HepG2 (cell line): Measurements from ENCODE around the gene FCER1G. TPM values are rescaled to one million over a fixed set of nuclear protein-coding genes. Genes with fewer than 3 reads are reported as not detected.

Source experiments
- HOXA3 ChIP-seq: sonication (generic); formaldehyde crosslinking; IDR thresholded peaks from 2 replicates; pipeline ENCODE4 v1.5.0; 2020; ENCODE audit warnings: missing genetic modification reagents
- KDM3A ChIP-seq: IDR thresholded peaks from 2 replicates; pipeline ENCODE4 v1.6.1; 2018; ENCODE audit warnings: low read depth, missing compliant biosample characterization
- MAFK ChIP-seq, 2 experiments: IDR thresholded peaks in 1 of 2; conservative IDR thresholded peaks in 1 of 2; 2 replicates each; pipeline ENCODE4 v1.6.1; 2011; ENCODE audit warnings: improper control_type of control experiment in 2 of 2, low read length in 2 of 2
- NR2F2 ChIP-seq: IDR thresholded peaks from 2 replicates; pipeline ENCODE4 v1.6.1; 2012; ENCODE audit warnings: low read depth, inconsistent platforms, borderline replicate concordance
- PBX3 ChIP-seq: sonication (generic); formaldehyde crosslinking; IDR thresholded peaks from 2 replicates; pipeline ENCODE4 v1.8.1; 2023; ENCODE audit warnings: missing genetic modification reagents, inconsistent platforms, borderline replicate concordance
- THYN1 ChIP-seq: sonication (generic); formaldehyde crosslinking; IDR thresholded peaks from 2 replicates; pipeline ENCODE4 v1.8.1; 2023; ENCODE audit warnings: low read depth, mild to moderate bottlenecking, moderate library complexity, missing genetic modification reagents, borderline replicate concordance
- ZFP62 ChIP-seq: sonication (generic); formaldehyde crosslinking; IDR thresholded peaks from 2 replicates; pipeline ENCODE4 v1.4.0; 2020; ENCODE audit warnings: missing genetic modification reagents
- ZNF225 ChIP-seq: sonication (generic); formaldehyde crosslinking; IDR thresholded peaks from 2 replicates; pipeline ENCODE4 v1.4.0; 2020; ENCODE audit warnings: mild to moderate bottlenecking, missing genetic modification reagents
- ZNF407 ChIP-seq: sonication (generic); formaldehyde crosslinking; IDR thresholded peaks from one replicate; pipeline ENCODE4 v1.5.1; 2020; ENCODE audit warnings: mild to moderate bottlenecking, missing genetic modification reagents; ENCODE audit errors: not compliant biosample characterization
- ZNF496 ChIP-seq: sonication (generic); formaldehyde crosslinking; IDR thresholded peaks from 2 replicates; pipeline ENCODE4 v1.8.1; 2023; ENCODE audit warnings: mild to moderate bottlenecking, moderate library complexity, missing genetic modification reagents; ENCODE audit not compliant: insufficient replicate concordance
- ZNF552 ChIP-seq: sonication (generic); formaldehyde crosslinking; IDR thresholded peaks from 2 replicates; pipeline ENCODE4 v1.9.0; 2022; ENCODE audit warnings: missing genetic modification reagents, mild to moderate bottlenecking, borderline replicate concordance
- polyA plus RNA-seq, 8 experiments: library from polyadenylated mRNA; depleted of rRNA in 3 of 8; stranded (reverse) in 7 of 8; unstranded in 1 of 8; fragments of >200 nt; fragmentation: Illumina TruSeq in 4 of 8; extraction: Trizol in 4 of 8; gene quantifications; 2 replicates each; pipeline versions ENCODE4 v1.2.1 to v1.2.3, GENCODE V29; 2011 to 2016; ENCODE audit warnings: low read depth in 4 of 8, missing spikeins in 1 of 8, mixed read lengths in 1 of 8; ENCODE audit not compliant: insufficient read depth in 1 of 8
- total RNA-seq, 5 experiments: library from RNA; depleted of rRNA; stranded (reverse); fragments of >200 nt; fragmentation: Illumina TruSeq; extraction: Trizol; gene quantifications; 2 replicates each; pipeline ENCODE4 v1.2.3, GENCODE V29; 2016; ENCODE audit warnings: low read depth in 1 of 5
- TF ChIP-seq, protein P1 (sequence below): sonication (generic); formaldehyde crosslinking; IDR thresholded peaks from 2 replicates; pipeline ENCODE4 v1.5.0; 2020; ENCODE audit warnings: mild to moderate bottlenecking, missing genetic modification reagents, borderline replicate concordance

FCER1G gene
- total and polyA plus RNA-seq, 2 of the 13 experiments (the other 11 are each of a cell fraction or from before 2014, with no cell fraction given): 1.3 to 6.4 TPM

- TF ChIP-seq ZNF407 (CRISPR knock-in tag): no peak
- TF ChIP-seq NR2F2: no peak
- TF ChIP-seq, protein P1, sequence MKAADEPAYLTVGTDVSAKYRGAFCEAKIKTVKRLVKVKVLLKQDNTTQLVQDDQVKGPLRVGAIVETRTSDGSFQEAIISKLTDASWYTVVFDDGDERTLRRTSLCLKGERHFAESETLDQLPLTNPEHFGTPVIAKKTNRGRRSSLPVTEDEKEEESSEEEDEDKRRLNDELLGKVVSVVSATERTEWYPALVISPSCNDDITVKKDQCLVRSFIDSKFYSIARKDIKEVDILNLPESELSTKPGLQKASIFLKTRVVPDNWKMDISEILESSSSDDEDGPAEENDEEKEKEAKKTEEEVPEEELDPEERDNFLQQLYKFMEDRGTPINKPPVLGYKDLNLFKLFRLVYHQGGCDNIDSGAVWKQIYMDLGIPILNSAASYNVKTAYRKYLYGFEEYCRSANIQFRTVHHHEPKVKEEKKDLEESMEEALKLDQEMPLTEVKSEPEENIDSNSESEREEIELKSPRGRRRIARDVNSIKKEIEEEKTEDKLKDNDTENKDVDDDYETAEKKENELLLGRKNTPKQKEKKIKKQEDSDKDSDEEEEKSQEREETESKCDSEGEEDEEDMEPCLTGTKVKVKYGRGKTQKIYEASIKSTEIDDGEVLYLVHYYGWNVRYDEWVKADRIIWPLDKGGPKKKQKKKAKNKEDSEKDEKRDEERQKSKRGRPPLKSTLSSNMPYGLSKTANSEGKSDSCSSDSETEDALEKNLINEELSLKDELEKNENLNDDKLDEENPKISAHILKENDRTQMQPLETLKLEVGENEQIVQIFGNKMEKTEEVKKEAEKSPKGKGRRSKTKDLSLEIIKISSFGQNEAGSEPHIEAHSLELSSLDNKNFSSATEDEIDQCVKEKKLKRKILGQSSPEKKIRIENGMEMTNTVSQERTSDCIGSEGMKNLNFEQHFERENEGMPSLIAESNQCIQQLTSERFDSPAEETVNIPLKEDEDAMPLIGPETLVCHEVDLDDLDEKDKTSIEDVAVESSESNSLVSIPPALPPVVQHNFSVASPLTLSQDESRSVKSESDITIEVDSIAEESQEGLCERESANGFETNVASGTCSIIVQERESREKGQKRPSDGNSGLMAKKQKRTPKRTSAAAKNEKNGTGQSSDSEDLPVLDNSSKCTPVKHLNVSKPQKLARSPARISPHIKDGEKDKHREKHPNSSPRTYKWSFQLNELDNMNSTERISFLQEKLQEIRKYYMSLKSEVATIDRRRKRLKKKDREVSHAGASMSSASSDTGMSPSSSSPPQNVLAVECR (CRISPR knock-in tag): no peak
- TF ChIP-seq KDM3A (CRISPR knock-in tag): no peak
- no peak for TF ChIP-seq THYN1 (CRISPR knock-in tag)
- TF ChIP-seq ZNF496: no peak
- peak; percentile 27; the same call in 1 of the 2 replicates for TF ChIP-seq HOXA3 (CRISPR knock-in tag)
- no peak for TF ChIP-seq ZNF552 (CRISPR knock-in tag)
- no peak for TF ChIP-seq MAFK (conservative IDR thresholded peaks at IDR 0.05 in 1 of 2, IDR thresholded peaks at IDR 0.05 in 1 of 2; ENCODE audit: low read length in 2 of 2)
- TF ChIP-seq ZFP62 (CRISPR knock-in tag): no peak
- no peak for TF ChIP-seq ZNF225 (CRISPR knock-in tag)
- no peak for TF ChIP-seq PBX3
Observed at GRCh38 chr1:161200992-161201835, 13.9 kb upstream of the FCER1G start (continued).
